Measurements from ENCODE around the gene KIAA1210. TPM values are rescaled to one million over a fixed set of nuclear protein-coding genes. Genes with fewer than 3 reads are reported as not detected.

The KIAA1210 gene
- total RNA-seq, result not detected in 2 replicates

DNA sequence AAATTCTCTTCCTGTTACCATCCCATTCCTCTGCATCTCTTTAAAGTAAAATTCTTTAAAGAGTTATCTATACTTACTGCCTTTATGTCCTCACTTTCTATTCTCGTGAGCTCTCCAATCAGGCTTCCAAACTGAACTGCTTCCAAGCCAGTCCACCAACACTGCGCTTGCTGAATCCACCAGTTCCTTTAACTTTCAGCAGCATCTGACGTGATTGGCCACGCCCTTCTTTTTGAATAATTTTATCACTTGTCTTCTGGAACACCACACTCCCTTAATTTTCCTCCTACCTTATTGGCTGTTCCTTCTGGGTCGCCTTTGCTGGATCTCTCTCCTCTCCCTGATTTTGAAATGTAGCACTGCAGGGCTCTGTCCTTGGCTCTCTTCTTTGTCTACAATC is at the start of gene KIAA1210:
KIAA1210 (minus strand) TSS at position 163 of the 400 bp plus-strand sequence. CDS start 4,170 bp downstream, outside the sequence.

DNA sequence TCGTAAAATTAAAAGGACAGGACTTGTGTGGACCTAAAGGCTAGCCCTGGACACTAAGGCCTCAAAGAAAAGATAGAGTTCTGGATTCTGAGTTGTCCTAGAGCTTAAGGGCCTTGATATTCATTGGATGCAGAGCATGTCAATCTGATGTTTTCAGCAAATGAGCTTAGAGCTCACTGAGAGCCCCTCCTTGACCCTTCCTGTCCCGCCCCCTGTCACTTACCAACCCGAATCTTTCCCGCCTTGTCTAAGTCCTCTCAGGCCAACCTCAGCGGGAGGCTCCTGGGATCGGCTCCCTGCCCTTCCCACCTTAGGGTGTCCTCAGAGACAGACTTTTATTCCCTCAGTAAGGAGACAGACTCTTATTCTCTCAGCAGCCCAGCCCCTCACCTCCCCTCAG is 54.9 kb downstream of the KIAA1210 start, which contains the start of gene CT47C1:
CT47C1 (plus strand) TSS at position 250 of the 400 bp plus-strand sequence. CDS start 233 bp downstream, outside the sequence.

Other genes starting within 250 kb of the KIAA1210 start
- 1.2 TPM in 1 of 2 replicates, not detected in the other for gene LONRF3, start 153.2 kb downstream of the KIAA1210 start, total RNA-seq
- not detected in 2 replicates for gene CT47C1, start 54.8 kb downstream of the KIAA1210 start, total RNA-seq
- 97.6 and 151 TPM in 2 replicates for gene PGRMC1, start 108.5 kb upstream of the KIAA1210 start, total RNA-seq